T-helper 9 cell (primary cell): ENCODE data around the gene CHCHD5.
"Not testable (repeated sequence)": the region's sequence is repeated elsewhere in the genome, so short reads cannot be mapped to it uniquely, and the experiment has no call there.

ENCODE experiments used
- DNase-seq: peaks from one replicate; pipeline ENCODE4 v3.0.0-alpha.2; 2020

CHCHD5 gene

DNA sequence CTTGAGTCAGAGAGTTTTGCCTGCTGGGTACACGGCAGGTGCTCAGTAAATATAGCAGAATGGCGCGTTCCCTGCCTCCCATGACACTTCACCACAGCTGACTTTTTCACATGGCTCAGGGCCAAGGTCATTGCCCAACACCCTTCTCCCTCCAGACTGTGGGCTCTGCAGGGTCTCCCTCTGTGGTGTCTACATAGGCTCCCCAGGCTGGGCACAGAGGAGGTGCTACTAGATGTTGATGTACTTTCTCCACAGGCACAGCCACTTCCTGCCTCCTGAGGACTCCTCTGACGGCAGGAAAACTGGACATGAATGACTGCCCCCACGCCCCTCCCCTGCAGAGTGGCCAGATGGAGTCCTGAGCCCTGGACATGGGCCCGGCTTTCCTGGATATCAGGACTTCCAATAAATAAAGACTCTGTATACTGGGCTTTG is 4.2 kb downstream of the CHCHD5 start:
- DNase-seq: no peak

GRCh38 chr2:112591413-112591812 is 7.0 kb downstream of the CHCHD5 start:
- DNase-seq: no peak

GRCh38 chr2:112593736-112594135 is 9.3 kb downstream of the CHCHD5 start:
- no peak for DNase-seq

- DNase-seq: no peak
Observed at GRCh38 chr2:112597537-112598322, 13.3 kb downstream of the CHCHD5 start.

GRCh38 chr2:112600634-112601033 is 16.2 kb downstream of the CHCHD5 start:
- no peak for DNase-seq

GRCh38 chr2:112601754-112602153 is 17.3 kb downstream of the CHCHD5 start:
- DNase-seq: no peak

GRCh38 chr2:112602917-112603316 is 18.5 kb downstream of the CHCHD5 start:
- no peak for DNase-seq

- no peak for DNase-seq
Observed at GRCh38 chr2:112603731-112604130, 19.3 kb downstream of the CHCHD5 start.

- DNase-seq: no peak
Observed at GRCh38 chr2:112604952-112605351, 20.5 kb downstream of the CHCHD5 start.

DNA sequence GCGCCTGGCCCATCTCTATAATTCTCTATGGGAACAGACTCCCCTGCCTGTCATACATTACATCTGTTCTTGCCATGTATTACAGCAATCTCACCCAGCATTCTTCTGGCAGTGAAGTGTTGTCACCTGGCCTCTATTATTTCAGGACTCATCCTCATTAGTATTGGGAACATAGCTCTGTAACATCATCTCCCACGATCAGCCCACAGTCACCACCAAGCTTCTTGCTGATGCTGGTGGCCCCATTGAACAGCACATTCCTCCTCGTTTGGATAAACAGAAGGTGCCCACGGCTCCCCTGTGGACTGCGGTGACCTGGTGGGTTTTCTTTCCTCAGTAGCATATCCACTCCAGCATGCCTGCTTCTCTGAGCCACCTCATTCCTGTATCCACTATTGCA is 21.5 kb downstream of the CHCHD5 start:
- no peak for DNase-seq

GRCh38 chr2:112606547-112606946 is 22.1 kb downstream of the CHCHD5 start:
- DNase-seq: no peak

DNA sequence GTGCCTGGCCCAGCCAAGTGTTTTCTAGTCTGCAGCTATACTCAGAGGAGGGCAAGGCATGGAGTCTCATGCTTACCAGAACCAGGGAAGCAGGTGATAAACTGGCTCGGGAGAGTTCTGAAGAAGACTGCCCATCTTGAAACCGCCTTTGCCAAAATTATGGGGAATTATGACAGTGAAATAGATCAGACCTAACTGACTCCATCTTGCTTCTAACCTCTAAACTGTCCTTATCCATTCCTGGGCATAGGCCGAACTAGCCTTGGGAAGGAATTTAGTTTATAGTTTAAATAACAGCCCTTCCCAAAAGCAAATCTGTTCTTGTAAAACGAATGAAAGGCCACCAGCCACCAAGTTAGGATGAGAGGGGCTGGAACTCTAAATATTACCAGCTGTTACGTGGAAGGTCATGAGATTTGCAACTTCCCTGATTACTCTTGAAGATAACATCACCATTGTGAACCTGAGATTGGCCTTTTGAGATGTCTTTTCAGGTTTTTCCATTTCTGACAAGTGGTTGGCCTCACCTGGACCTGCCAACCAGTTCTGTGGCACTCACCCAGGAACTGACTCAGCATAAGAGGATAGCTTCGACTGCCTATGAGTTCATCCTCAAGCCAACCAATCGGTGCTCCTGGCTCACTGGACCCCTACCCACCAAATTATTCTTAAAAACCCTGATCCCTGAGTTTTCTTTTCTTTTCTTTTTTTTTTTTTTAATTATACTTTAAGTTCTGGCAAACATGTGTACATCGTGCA is 23.4 kb downstream of the CHCHD5 start:
- DNase-seq: no peak

DNA sequence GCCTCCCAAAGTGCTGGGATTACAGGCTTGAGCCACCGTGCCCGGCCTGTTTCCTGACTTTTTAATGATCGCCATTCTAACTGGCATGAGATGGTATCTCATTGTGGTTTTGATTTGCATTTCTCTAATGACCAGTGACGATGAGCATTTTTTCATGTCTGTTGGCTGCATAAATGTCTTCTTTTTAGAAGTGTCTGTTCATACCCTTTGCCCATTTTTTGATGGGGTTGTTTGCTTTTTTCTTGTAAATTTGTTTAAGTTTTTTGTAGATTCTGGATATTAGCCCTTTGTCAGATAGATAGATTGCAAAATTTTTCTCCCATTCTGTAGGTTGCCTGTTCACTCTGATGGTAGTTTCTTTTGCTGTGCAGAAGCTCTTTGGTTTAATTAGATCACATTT is 24.9 kb downstream of the CHCHD5 start:
- not testable (repeated sequence) for DNase-seq

DNA sequence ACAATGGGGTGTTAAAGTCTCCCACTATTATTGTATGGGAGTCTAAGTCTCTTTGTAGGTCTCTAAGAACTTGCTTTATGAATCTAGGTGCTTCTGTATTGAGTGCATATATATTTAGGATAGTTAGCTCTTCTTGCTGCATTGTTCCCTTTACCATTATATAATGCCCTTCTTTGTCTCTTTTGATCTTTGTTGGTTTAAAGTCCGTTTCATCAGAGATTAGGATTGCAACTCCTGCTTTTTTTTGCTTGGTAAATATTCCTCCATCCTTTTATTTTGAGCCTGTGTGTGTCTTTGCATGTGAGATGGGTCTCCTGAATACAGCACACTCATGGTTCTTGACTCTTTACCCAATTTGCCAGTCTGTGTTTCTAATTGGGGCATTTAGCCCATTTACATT is 27.9 kb downstream of the CHCHD5 start:
- not testable (repeated sequence) for DNase-seq

DNA sequence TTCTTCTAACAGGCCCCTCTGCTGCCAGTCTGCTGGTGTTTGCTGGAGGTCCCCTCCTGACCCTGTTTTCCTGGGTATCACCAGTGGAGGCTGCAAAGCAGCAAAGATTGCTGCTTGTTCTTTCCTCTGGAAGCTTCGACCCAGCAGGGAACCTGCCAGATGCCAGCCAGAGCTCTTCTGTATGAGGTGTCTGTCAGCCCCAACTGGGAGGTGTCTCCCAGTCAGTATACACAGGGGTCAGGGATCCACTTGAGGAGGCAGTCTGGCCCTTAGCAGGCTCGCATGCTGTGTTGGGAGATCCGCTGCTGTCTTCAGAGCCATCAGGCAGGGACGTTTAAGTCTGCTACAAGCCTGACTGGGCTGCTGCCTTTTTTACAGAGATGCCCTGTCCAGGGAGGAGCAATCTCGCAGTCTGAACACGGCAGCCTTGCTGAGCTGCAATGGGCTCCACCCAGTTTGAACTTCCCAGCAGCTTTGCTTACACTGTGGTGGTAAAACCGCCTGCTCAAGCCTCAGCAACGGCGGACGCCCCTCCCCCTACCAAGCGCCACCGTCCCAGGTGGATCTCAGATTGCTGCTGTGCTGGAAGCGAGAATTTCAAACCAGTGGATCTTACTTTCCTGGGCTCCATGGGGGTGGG is 29.9 kb downstream of the CHCHD5 start:
- DNase-seq: no peak

GRCh38 chr2:112615051-112615450 is 30.6 kb downstream of the CHCHD5 start:
- no peak for DNase-seq

DNA sequence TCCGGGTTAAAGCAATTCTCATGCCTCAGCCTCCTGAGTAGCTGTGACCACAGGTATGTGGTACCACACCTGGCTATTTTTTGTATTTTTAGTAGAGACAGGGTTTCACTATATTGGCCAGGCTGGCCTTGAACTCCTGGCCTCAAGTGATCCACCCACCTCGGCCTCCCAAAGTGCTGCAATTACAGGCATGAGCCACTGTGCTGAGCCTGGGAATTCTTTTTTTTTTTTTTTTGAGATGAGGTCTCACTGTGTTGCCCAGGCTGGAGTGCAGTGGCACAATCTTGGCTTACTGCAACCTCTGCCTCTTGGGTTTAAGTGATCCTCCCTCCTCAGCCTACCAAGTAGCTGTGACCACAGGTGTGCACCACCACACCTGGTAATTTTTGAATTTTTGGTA is 31.4 kb downstream of the CHCHD5 start:
- DNase-seq: not testable (repeated sequence)

DNA sequence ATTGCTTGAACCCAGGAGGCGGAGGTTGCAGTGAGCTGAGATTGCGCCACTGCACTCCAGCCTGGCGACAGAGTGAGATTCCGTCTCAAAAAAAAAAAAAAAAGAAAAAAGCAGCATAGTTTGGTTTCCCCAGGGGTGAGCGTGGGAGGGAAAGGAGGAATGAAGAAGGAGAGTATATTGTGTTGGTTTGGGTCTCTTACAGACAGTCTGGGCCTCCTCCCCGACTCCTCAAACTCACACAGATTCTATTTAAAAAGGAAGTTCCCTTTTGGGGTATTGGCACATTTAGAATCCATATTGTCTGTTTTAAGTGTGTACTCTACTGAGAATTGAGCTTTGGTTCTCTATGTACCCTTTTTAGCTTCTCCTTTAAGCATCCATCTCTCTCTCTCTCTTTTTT is 34.0 kb downstream of the CHCHD5 start:
- DNase-seq: no peak

GRCh38 chr2:112621790-112622527 is 37.5 kb downstream of the CHCHD5 start:
- DNase-seq: no peak

DNA sequence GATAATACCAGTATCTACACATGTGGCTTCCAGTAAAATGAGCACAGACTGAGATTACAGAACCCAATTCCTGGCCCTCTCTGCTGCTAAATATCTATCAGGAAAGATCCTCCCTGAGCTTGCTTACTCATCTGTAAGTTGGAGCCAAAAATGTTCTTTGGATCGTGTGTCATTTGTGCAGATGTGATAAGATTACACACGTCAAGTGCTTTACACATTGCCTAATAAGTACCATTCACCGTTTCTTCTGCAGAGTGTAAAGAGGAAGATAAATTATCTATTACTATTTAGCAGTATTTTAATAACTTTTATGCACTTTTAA is 38.1 kb downstream of the CHCHD5 start:
- DNase-seq: no peak

DNA sequence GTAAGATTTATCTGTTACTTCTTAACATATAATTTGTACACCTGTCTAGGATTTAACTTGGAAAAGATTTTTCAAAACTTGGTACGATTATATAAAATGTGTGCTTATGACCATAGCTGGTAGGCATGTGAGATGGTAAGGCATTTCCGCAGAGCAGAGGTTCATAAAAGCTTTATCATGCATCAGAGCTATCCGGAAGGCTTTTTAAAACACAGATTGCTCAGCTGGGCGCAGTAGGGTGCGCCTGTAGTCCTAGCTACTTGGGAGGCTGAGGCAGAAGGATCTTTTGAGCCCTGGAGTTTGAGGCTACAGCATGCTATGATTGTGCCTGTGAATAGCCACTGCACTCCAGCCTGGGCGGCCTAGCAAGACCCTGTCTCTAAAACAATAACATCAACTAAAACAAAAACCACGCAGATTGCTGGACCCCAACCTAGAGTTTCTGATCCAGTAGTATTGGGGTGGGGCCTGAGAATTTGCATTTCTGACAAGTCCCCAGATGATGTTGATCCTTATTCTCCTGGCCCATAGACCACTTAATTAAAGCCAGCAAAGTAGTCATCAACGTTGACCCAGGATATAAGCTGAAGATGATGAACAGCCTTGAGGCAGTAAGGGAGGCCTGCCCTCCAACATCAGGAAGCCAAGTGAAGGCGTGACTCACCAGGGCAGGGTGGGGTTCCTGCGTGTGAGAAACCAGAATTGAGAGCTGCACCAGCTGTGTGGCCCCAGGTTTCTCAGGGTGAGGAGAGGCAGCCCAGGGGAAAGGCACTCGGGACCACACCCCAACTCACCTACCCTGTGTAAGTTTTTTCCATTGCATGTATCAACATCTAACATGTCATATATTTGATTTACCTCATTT is 39.7 kb downstream of the CHCHD5 start:
- peak; percentile 49 for DNase-seq

DNA sequence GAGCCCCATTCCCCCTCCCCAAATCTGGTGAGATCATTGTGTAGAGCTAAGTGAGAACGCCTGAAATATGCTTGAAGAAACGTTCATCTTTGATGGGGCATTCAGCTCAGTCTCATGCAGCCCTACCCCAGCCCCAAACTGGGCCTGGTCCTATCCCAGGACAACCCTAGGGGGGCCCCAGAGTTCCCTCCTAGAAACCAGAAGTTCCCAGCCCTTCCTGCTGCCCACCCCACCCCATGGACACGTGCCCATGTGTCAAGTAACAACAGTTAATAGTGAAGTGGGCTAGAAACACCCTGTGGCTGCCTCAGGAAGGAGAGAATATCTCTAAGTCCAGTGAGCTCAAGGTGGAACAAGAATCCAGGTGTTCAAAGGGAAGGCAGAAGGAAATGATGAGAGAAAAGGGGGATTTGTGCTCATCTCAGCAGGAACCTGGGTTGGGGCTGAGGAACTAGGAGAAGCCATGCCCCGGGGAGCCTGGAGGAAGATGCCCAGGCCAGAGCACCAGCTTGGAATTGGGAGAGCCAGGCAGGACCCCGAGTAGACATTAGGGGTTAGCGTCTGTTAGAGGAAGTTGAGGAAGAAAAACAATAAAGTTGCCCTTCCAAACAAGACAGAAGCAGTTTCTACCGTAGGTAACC is 41.2 kb downstream of the CHCHD5 start:
- DNase-seq: no peak
